HCT116 (cell line): ENCODE measurements around the gene NRIP2.

Experiments used
- CTCF ChIP-seq, 3 experiments: fragments of 200-600 bp in 1 of 3; sonication (generic) in 1 of 3; IDR thresholded peaks in 2 of 3; conservative IDR thresholded peaks in 1 of 3; 2 replicates each; pipeline ENCODE4 v1.5.1; 2012 to 2017; ENCODE audit warnings: low read depth in 2 of 3, low read length in 2 of 3, antibody characterized with exemption in 1 of 3, borderline replicate concordance in 1 of 3, control low read depth in 1 of 3, mild to moderate bottlenecking in 1 of 3, mixed read lengths in 1 of 3, mixed run types in 1 of 3, moderate library complexity in 1 of 3; ENCODE audit not compliant: insufficient read depth in 1 of 3
- EZH2 ChIP-seq: fragments of 200-600 bp; sonication (generic); IDR thresholded peaks from 2 replicates; pipeline ENCODE4 v1.6.1; 2017; ENCODE audit warnings: antibody characterized with exemption, mixed run types
- POLR2A ChIP-seq: IDR thresholded peaks from 2 replicates; pipeline ENCODE4 v1.7.0; 2011; ENCODE audit warnings: borderline replicate concordance; ENCODE audit not compliant: insufficient read depth, insufficient read length; ENCODE audit errors: extremely low read depth
- POLR2AphosphoS5 ChIP-seq: IDR thresholded peaks from 2 replicates; pipeline ENCODE4 v1.6.1; 2011; ENCODE audit warnings: mild to moderate bottlenecking, low read depth, low read length, moderate library complexity
- SRF ChIP-seq: IDR thresholded peaks from 2 replicates; pipeline ENCODE4 v1.6.1; 2012; ENCODE audit warnings: low read depth

DNA sequence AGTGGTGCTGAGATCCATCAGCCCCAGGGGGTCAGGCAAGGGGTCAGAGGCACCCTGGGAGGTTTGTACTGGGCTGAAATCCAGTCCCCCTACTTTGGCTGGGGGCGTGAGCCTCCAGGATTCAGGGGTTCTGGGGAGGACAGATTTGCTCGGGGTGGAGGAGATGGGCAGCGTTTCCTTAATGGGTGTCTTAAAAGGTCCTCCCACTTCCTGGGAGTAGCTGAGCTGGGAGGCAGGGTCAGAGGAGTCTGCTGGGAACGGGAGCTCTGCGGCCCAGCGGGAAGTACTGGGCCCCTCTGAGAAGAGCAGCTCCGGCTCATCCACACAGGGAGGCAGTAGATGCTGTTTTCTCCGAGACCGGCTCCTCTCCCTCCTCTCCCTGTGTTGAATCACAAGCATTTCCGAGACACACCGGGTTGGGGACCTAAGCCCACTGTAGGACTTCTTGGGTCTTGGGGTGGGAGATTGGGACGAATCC, 24.1 kb upstream of the NRIP2 start:
- TF ChIP-seq CTCF (IDR thresholded peaks at IDR 0.05 in 2 of 3, conservative IDR thresholded peaks at IDR 0.05 in 1 of 3; ENCODE audit: borderline replicate concordance in 1 of 3, insufficient read depth in 1 of 3, low read depth in 2 of 3, low read length in 2 of 3): no peak
- TF ChIP-seq EZH2: no peak
- TF ChIP-seq POLR2A: no peak
- no peak for TF ChIP-seq SRF
- no peak for TF ChIP-seq POLR2AphosphoS5
